Osteoblast (primary cell): ENCODE results near the gene SPTLC2. TPM values are rescaled to one million over a fixed set of nuclear protein-coding genes. Genes with fewer than 3 reads are reported as not detected.
"Not testable (repeated sequence)": the region's sequence is repeated elsewhere in the genome, so short reads cannot be mapped to it uniquely, and the experiment has no call there.

ENCODE experiments used
- DNase-seq: peaks from one replicate; pipeline ENCODE4 v3.0.0; 2011; ENCODE audit warnings: low spot score, mixed read lengths; ENCODE audit not compliant: insufficient read length; ENCODE audit errors: missing footprints
- H2AFZ ChIP-seq: 2 replicates; pipeline ENCODE4 v1.6.0; 2011; ENCODE audit warnings: mild to moderate bottlenecking, low read length
- H3K27ac ChIP-seq: 2 replicates; pipeline ENCODE4 v1.5.1; 2011; ENCODE audit warnings: mild to moderate bottlenecking, low read depth, low read length, moderate library complexity
- H3K27me3 ChIP-seq: 2 replicates; pipeline ENCODE4 v1.6.0; 2012; ENCODE audit warnings: mild to moderate bottlenecking, control low read depth, inconsistent platforms, low read length, moderate library complexity; ENCODE audit not compliant: insufficient read depth
- H3K36me3 ChIP-seq: 2 replicates; pipeline ENCODE4 v1.5.1; 2011; ENCODE audit warnings: mild to moderate bottlenecking, low read length, control low read depth, moderate library complexity; ENCODE audit not compliant: insufficient read depth
- H3K4me1 ChIP-seq: 2 replicates; pipeline ENCODE4 v1.5.1; 2011; ENCODE audit warnings: mild to moderate bottlenecking, low read length, control low read depth, moderate library complexity; ENCODE audit not compliant: insufficient read depth
- H3K4me2 ChIP-seq: 2 replicates; pipeline ENCODE4 v1.6.0; 2011; ENCODE audit warnings: mild to moderate bottlenecking, low read length; ENCODE audit not compliant: insufficient read depth
- H3K4me3 ChIP-seq: fragments of 200-600 bp; sonication (generic); 3 replicates; pipeline ENCODE4 v1.5.1; 2012; ENCODE audit warnings: mild to moderate bottlenecking, low read length, inconsistent platforms; ENCODE audit not compliant: insufficient read depth
- H3K79me2 ChIP-seq: 2 replicates; pipeline ENCODE4 v1.6.0; 2012; ENCODE audit warnings: mild to moderate bottlenecking, low read length, control low read depth, inconsistent platforms; ENCODE audit not compliant: insufficient read depth
- H3K9me3 ChIP-seq: 2 replicates; pipeline ENCODE4 v1.5.1; 2011; ENCODE audit warnings: low read depth, low read length, control low read depth
- H4K20me1 ChIP-seq: 2 replicates; pipeline ENCODE4 v1.6.0; 2012; ENCODE audit warnings: mild to moderate bottlenecking, low read length, control low read depth; ENCODE audit not compliant: insufficient read depth
- CTCF ChIP-seq: IDR thresholded peaks from 2 replicates; pipeline ENCODE4 v1.5.1; 2011; ENCODE audit warnings: mild to moderate bottlenecking, low read depth, low read length, moderate library complexity; ENCODE audit errors: extremely low read depth
- total RNA-seq: library from RNA; depleted of rRNA; stranded (reverse); fragments of >200 nt; gene quantifications from 2 replicates; pipeline ENCODE4 v1.2.3, GENCODE V29; 2012

SPTLC2 gene
- total RNA-seq, 1 donor: 59.0 TPM

DNA sequence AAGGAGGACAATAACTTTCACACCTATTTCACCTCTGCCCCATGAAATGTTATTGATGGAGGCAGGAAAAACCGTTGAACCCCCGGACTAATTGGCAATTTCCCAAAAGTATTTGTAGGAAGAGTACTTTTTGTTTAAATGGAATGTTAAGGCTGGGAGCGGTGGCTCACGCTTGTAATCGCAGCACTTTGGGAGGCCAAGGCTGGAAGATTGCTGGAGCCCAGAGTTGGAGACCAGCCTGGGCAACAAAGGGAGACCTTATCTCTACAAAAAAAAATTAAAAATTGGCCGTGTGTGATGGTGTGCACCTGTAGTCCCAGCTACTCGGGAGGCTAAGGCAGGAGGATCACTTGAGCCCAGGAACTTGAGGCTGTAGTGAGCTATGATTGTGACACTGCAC, 26.0 kb upstream of the SPTLC2 start:
- Histone ChIP-seq H3K27me3 (no peaks in the 10 kb centered on the region), H2AFZ (peak overlapping the region; percentile 97), H3K4me3 (peak overlapping the region; percentile 70), H3K9me3 (no peaks in the 10 kb centered on the region), H3K79me2 (no peaks in the 10 kb centered on the region), H3K36me3 (no peaks in the 10 kb centered on the region), H3K27ac (peak overlapping the region; percentile 88), H3K4me2 (peak overlapping the region; percentile 82), H4K20me1 (no peaks in the 10 kb centered on the region), H3K4me1 (peaks cover 28% of the 10 kb centered on the region)
- TF ChIP-seq CTCF: no peak
- DNase-seq: no peak

DNA sequence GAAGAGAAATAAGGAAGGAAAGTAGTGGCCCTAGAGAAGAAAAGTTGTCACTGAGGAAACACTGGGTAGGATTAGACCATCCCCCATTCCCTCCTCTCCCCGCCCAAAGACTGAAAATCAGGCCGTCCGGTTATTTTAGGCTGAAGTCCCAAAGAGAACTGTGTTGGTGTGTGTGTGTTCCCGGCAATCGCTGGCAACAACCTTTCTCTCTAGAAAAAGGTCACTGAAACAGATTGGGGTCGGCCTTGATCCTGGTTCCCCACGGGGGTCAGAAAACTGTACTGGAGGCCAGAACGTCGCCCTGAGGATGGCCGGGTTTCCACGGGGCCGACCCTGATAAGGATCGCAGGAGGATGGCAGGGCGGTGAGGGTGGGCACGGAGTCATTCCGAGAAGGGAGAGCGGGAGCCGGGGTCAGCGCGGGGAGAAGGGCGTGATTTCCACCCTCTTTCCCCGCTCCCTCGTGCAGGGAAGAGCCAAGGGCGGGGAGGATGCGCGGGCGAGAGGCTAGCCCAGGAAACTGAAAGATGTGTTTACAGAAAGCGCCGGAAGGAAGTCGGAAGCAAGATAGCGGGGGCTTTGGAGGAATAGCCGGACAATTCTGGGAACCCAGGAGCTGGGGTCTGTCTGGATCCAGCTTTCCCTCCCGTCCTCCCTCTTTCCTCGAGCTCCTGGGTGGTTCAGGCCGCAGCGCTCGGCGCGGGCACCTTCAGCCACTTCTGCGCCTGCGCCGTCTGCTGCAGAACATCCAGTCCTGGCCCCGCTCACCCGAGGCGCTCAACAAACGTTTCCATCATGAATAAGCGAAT, 25.3 kb upstream of the SPTLC2 start:
- Histone ChIP-seq H3K4me2 (peak overlapping the region; percentile 82), H3K4me3 (peak overlapping the region; percentile 70), H3K27ac (peak overlapping the region; percentile 88), H3K79me2 (no peaks in the 10 kb centered on the region), H4K20me1 (no peaks in the 10 kb centered on the region), H3K27me3 (no peaks in the 10 kb centered on the region), H2AFZ (peak overlapping the region; percentile 97), H3K9me3 (no peaks in the 10 kb centered on the region), H3K4me1 (peaks cover 28% of the 10 kb centered on the region), H3K36me3 (no peaks in the 10 kb centered on the region)
- DNase-seq: peak; percentile 86
- no peak for TF ChIP-seq CTCF

DNA sequence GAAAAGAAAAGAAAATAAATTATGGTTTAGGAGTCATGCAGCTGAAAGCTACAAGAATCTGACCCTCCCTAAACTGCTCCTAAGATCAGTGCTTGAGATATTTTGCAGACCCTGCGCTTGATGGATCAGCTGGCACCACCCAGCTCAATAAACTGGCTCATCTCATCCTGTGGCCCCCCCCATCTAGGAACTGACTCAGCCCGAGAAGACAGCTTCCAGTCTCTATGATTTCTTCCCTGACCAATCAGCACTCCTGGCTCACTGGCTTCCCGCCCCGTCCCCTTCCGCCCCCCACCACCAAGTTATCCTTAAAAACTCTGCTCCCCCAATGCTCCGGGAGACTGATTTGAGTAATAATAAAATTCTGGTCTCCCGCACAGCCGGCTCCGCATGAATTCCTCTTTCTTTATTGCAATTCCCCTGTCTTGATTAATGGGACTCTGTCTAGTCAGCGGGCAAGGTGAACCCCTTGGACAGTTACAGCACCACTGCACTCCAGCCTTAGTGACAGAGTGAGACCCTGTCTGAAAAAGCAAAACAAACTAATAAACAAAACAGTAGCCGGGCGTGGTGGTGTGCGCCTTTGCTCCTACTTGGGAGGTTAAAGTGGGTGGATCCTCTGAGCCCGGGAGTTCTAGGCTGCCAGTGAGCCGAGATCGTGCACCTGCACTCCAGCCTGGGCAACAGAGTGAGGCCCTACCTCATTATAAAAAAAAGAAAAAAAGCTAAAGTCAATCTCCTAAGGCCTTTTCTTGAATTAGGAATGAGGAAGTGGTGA, 24.5 kb upstream of the SPTLC2 start:
- peak overlapping the region; percentile 82 for H3K4me2 ChIP-seq
- peak overlapping the region; percentile 88 for H3K27ac ChIP-seq
- no peaks in the 10 kb centered on the region for H4K20me1 ChIP-seq
- H3K27me3 ChIP-seq: no peaks in the 10 kb centered on the region
- peak overlapping the region; percentile 97 for H2AFZ ChIP-seq
- H3K9me3 ChIP-seq: no peaks in the 10 kb centered on the region
- peaks cover 28% of the 10 kb centered on the region for H3K4me1 ChIP-seq
- no peak for TF ChIP-seq CTCF
- no peaks in the 10 kb centered on the region for H3K79me2 ChIP-seq
- no peak for DNase-seq
- no peaks in the 10 kb centered on the region for H3K36me3 ChIP-seq
- H3K4me3 ChIP-seq: peak overlapping the region; percentile 70

GRCh38 chr14:77638771-77639171, 22.3 kb upstream of the SPTLC2 start:
- H3K4me1 ChIP-seq: peaks cover 28% of the 10 kb centered on the region
- H2AFZ ChIP-seq: no peak overlapping the region
- no peak overlapping the region for H3K4me3 ChIP-seq
- H3K27ac ChIP-seq: peak overlapping the region; percentile 86
- H3K36me3 ChIP-seq: no peaks in the 10 kb centered on the region
- H3K79me2 ChIP-seq: no peaks in the 10 kb centered on the region
- no peaks in the 10 kb centered on the region for H3K9me3 ChIP-seq
- DNase-seq: peak; percentile 90
- no peak for TF ChIP-seq CTCF
- H3K4me2 ChIP-seq: peak overlapping the region; percentile 42
- no peaks in the 10 kb centered on the region for H4K20me1 ChIP-seq
- H3K27me3 ChIP-seq: no peaks in the 10 kb centered on the region

DNA sequence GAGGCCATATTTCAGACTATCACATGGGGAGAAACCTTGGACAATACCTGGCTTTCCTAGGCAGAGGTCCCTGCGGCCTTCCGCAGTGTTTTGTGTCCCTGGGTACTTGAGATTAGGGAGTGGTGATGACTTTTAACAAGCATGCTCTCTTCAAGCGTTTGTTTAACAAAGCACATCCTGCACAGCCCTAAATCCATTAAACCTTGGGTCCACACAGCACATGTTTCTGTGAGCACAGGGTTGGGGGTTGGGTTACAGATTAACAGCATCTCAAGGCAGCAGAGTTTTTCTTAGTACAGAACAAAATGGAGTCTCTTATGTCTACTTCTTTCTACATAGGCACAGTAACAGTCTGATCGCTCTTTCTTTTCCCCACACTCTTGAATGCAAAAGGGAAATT, 19.4 kb upstream of the SPTLC2 start:
- peaks cover 13% of the 10 kb centered on the region for H3K4me1 ChIP-seq
- not testable (repeated sequence) for H3K4me2 ChIP-seq, H2AFZ ChIP-seq, H3K27ac ChIP-seq, H3K9me3 ChIP-seq, DNase-seq, H3K27me3 ChIP-seq, H3K4me3 ChIP-seq, H4K20me1 ChIP-seq, H3K36me3 ChIP-seq, H3K79me2 ChIP-seq

GRCh38 chr14:77635466-77635865, 19.0 kb upstream of the SPTLC2 start:
- not testable (repeated sequence) for H3K27ac ChIP-seq, H4K20me1 ChIP-seq, DNase-seq, H3K79me2 ChIP-seq, H3K27me3 ChIP-seq, H2AFZ ChIP-seq, H3K36me3 ChIP-seq, H3K4me3 ChIP-seq, H3K4me2 ChIP-seq, H3K9me3 ChIP-seq
- peaks cover 13% of the 10 kb centered on the region for H3K4me1 ChIP-seq
